ENCODE measurements around the gene ST14.

GRCh38 chr11:130145975-130146776 is 13.4 kb upstream of the ST14 start:
- no peak for TF ChIP-seq CTCF (conservative IDR thresholded peaks at IDR 0.05)
- TF ChIP-seq ZFX (IDR thresholded peaks at IDR 0.05), result no peak
